Breast epithelium (tissue), 3 donors: ENCODE results near the gene PLPPR3.

ENCODE experiments used
- POLR2A ChIP-seq: fragments of 450-650 bp; IDR thresholded peaks from one replicate; pipeline ENCODE4 v1.6.1; 2016; ENCODE audit warnings: antibody characterized with exemption, mild to moderate bottlenecking, moderate library complexity
- POLR2AphosphoS5 ChIP-seq, 3 donors: sonication (generic); formaldehyde crosslinking; IDR thresholded peaks; one replicate each; pipeline ENCODE4 v1.6.1; 2017; ENCODE audit warnings: antibody characterized with exemption in 3 of 3
- TF ChIP-seq, protein P1 (sequence below), 3 donors: fragments of 450-650 bp; IDR thresholded peaks; one replicate each; pipeline ENCODE4 v1.5.1; 2016 to 2017; ENCODE audit warnings: antibody characterized with exemption in 3 of 3, mild to moderate bottlenecking in 3 of 3, moderate library complexity in 3 of 3

DNA sequence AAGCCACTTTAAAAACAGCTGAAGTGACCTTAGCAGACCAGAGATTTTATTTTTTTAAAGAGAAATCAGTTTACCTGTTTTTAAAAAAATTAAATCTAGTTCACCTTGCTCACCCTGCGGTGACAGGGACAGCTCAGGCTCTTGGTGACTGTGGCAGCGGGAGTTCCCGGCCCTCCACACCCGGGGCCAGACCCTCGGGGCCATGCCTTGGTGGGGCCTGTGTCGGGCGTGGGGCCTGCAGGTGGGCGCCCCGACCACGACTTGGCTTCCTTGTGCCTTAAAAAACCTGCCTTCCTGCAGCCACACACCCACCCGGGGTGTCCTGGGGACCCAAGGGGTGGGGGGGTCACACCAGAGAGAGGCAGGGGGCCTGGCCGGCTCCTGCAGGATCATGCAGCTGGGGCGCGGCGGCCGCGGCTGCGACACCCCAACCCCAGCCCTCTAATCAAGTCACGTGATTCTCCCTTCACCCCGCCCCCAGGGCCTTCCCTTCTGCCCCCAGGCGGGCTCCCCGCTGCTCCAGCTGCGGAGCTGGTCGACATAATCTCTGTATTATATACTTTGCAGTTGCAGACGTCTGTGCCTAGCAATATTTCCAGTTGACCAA lies 10.8 kb downstream of the PLPPR3 start:
- TF ChIP-seq, protein P1, sequence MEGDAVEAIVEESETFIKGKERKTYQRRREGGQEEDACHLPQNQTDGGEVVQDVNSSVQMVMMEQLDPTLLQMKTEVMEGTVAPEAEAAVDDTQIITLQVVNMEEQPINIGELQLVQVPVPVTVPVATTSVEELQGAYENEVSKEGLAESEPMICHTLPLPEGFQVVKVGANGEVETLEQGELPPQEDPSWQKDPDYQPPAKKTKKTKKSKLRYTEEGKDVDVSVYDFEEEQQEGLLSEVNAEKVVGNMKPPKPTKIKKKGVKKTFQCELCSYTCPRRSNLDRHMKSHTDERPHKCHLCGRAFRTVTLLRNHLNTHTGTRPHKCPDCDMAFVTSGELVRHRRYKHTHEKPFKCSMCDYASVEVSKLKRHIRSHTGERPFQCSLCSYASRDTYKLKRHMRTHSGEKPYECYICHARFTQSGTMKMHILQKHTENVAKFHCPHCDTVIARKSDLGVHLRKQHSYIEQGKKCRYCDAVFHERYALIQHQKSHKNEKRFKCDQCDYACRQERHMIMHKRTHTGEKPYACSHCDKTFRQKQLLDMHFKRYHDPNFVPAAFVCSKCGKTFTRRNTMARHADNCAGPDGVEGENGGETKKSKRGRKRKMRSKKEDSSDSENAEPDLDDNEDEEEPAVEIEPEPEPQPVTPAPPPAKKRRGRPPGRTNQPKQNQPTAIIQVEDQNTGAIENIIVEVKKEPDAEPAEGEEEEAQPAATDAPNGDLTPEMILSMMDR (IDR thresholded peaks at IDR 0.05), result no peak
- TF ChIP-seq POLR2A, result no peak
- no peak for TF ChIP-seq POLR2AphosphoS5 (IDR thresholded peaks at IDR 0.05)
